GM21619 (cell line): Measurements from ENCODE around the gene MFAP3L.
"Not testable (repeated sequence)": the region's sequence is repeated elsewhere in the genome, so short reads cannot be mapped to it uniquely, and the experiment has no call there.

Experiments
- ATAC-seq: cut with Tn5 transposase; IDR thresholded peaks from one replicate; pipeline ENCODE4 v1.9.1; 2021; ENCODE audit not compliant: unreplicated experiment

MFAP3L gene

DNA sequence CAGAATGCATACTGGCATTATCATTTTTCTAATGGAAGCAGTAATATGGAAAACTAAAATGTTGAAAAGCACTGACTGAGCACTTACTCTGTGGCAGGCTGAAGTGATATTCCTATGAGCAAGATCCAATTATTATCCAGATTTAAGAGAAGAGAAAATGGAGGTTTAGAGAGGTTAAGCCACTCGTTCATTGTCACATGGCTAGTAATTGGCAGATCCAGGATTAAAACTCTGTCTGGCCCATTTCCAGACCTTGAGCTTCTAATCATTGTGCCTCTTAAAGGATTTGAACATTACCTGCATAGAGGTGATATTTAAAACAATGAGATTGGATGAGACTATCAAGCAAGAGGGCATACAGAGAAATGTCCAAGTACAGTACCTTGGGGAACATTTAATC lies 80.6 kb downstream of the MFAP3L start:
- ATAC-seq: no peak

- not testable (repeated sequence) for ATAC-seq
These were observed 82.6 kb downstream of the MFAP3L start for GRCh38 chr4:169943601-169944000.

DNA sequence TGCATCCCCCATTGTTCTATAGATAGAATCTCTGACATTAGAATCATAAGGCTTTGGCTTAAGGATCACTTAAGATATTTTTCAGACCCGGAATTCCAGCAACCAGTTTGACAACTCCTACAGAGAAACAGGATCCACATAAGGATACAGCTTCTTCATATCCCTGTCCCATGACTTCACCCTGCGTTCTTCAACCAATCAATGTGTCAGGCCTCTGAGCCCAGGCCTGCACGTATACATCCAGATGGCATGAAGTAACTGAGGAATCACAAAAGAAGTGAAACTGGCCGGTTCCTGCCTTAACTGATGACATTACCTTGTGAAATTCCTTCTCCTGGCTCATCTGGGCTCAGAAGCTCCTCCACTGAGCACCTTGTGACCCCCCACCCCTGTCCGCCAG lies 85.1 kb downstream of the MFAP3L start:
- ATAC-seq: no peak

- ATAC-seq: no peak
These were observed 85.7 kb downstream of the MFAP3L start for GRCh38 chr4:169940460-169940859.
